Cerebellar nuclear complex (tissue), 1 donor: Measurements from ENCODE around the gene PTMS.
A peak's percentile ranks its signal among the peaks of the same experiment; 100 is the strongest.

Experiments used
- DNase-seq, 2 experiments: peaks; one replicate each; lab custom pipeline; 2025; lab: John Stamatoyannopoulos, UW

PTMS gene

DNA sequence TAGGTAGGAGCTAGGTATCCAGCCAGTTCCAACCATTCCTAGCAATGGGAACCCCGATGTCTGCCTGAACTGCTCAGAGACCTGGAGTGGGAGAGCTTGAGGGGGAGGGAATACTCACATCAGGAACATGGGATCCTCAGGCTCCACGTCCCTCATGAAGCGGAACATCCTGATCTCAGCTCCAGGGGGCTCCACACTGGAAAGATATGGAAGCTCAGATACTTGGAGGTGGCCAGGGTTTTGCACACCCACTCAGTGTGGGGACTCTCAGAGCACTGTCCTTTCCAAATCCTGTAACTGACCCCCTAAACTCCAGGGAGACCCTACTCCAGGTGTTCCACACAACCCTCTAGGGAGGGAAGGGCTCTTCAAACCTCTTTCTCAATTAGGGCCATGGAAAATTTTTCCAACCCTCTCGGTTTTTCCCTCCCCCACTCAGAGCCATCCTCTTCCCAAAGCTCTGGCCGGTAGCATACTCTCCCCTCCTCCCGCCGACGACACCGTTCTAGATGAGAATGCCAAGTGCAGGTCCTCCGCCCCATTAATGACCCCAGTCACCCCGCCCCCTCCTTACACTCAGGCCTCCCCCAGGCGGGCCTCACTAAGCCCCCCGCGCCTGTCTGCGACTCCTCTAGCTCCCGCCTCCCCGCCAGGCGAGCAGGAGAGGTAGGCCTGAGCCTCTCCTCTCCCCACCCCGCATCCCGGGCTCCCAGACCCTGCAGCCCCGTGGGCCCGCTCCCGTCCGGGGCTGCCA is 13.8 kb upstream of the PTMS start:
- no peak for DNase-seq

GRCh38 chr12:6752921-6753771 is 13.0 kb upstream of the PTMS start, which contains the start of gene MLF2:
MLF2 (minus strand) TSS chr12:6753141; CDS start chr12:6752334, 807 bp downstream.
- DNase-seq: peak; percentile 94 to 98

DNA sequence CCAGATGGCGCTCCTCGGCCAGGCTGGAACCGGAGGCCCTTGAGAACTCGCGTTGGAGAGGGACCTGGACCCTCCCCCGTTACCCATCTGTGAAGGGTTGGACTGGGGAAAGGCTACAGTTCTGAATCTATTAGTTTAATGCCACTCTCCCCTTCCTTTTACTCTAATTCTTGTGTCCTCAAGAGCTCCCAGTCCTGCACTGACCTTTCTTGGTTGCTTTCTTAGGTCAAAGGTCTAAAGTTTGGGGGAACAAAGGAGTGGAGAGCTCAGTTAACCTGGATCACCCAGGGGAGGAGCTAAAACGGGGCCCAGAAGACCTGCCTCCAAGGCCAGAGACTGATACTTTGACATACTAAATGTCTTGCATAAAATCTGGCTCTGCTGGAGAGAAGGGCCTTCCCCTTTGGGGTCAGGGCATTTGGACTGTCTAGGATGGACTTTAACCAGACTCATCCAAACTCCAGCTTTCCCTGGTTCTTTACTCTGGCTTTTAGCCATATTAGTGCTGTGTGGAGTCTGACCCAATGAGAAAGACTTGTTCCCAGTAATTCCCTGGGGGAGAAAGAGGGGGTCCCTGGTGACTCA is 12.3 kb upstream of the PTMS start:
- no peak for DNase-seq

- DNase-seq: no peak
Measured at GRCh38 chr12:6754411-6754810, 11.8 kb upstream of the PTMS start.

DNA sequence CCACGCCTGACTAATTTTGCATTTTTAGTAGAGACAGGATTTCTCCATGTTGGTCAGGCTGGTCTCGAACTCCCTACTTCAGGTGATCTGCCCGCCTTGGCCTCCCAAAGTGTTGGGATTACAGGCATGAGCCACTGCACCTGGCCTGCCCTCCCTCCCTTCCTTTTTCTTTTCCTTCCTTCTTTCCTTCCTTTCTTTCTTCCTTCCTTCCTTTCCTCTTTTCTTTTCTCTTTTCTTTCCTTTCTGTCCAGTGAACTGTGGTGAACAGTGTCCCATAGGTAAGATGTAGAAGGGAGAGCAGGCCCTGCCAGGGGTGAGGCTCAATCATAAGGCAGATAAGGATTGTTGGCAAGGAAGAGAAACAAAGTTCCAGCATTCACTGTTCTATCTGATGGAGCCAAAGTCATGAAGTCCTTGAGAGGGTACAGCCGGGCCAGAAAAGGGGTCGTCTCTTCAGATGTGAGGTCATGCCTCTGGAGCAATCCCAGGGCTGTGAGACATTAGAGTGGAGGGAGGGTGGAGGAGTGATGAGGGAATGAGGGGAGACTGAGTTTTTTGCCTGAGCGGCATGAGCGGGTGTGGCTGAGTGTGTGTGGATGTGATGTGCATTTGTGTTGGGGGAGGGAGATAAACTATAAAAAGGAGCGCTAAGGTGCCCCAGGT is 9.0 kb upstream of the PTMS start:
- DNase-seq: no peak

DNA sequence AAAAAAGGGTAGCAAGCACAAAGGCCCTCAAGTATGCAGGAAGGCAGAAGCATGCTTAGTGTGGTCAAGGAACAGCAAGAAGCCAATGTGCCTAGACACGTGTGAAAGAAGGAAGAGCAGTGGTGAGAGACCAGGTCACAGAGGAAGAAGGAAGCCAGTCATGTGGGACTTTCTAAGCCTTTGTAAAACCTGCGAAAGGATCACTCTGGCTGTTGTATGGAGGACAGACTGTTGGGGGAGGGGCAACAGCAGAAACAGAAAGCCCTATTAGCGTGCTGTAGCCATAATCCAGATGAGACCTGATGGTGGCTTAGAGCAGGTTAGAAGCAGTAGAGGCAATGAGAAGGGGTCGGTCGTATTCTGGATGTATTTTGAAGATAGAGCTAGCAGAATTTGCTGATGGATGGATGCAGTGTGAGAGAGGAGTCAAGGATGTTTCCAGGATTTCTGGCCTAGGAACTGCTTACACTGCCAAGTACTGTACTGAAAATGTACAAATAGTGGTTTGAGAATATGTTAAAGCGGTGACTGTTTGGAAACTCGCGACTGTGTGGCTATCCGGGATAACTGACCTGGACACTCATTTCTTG is 7.6 kb upstream of the PTMS start:
- no peak for DNase-seq

DNA sequence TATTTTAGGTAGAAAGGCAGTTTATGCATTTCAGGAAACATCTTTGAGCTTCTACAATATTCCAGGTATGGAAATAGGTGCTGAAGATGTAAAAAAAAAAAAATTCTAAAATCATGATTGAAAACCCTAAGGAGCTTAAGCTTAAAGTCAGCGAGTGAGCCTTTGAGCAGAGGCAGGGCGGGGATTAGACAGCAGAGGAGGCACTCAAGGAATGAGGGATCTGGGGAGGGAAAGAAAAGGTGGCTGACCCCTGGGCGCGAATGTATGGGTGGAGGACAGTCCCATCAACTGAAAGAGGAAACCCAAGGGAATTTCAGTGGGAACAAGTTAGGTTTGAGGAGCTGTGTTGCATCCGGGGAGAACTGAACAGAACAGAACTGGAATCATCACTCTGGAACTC is 6.4 kb upstream of the PTMS start:
- DNase-seq: no peak

DNA sequence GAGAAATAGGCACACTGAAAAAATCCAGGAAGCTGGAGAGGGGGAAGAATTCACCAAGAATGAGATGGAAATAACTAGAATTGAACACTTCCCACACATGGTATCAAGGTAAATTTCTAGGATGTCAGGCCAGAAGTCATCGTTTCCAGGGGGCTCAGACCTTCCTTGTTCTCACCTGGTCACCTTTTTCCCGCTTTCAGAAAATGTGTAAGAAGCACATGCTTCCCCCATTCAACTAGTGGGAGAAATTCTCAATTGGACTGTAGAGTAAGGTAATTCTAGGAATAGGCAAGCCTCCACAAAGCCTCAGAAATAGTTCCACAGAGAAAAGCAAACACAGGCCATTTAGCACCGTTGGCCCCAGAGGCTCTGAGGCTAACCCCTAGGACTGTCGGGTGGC is 2.8 kb upstream of the PTMS start:
- no peak for DNase-seq

DNA sequence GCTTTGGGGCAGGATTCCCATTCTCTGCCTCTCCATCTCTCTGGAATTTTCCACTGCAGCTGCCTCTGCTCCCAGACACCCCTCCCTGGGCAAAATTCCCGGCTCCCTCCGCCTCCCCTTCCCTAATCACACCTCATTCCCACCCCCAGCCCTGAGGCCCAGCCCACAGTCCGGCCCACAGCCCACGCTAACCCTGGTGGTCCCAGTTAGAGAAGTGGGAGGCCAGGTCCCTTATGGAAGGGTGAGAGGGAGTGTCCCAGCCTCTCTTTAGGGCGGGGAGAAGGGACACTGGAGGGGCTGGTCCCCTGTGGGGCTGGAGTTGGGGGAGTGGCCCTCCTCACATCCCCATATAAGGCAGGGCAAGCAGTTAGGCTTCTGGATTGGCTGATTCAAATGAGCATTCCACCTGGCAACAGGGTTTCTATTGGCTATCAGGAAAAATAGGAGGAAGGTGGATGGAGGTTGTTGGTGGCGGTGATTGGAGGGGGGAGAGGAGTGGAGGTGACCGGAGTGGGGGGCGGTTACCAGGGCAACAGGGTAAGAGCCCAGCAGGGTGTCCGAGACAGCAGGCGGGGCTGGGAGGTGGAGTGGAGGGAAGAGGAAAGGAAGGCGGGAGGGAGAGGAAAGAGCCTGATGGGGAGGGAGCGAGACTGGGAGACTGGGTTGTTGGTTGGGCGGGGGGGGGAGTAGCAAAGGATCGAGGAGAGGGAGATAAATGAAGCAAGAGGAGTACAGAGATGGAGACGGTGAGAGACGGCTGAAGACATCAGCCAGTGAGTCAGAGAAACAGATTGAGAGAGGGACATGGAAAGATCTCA is 1.9 kb upstream of the PTMS start:
- peak; percentile 99 to 100 for DNase-seq

DNA sequence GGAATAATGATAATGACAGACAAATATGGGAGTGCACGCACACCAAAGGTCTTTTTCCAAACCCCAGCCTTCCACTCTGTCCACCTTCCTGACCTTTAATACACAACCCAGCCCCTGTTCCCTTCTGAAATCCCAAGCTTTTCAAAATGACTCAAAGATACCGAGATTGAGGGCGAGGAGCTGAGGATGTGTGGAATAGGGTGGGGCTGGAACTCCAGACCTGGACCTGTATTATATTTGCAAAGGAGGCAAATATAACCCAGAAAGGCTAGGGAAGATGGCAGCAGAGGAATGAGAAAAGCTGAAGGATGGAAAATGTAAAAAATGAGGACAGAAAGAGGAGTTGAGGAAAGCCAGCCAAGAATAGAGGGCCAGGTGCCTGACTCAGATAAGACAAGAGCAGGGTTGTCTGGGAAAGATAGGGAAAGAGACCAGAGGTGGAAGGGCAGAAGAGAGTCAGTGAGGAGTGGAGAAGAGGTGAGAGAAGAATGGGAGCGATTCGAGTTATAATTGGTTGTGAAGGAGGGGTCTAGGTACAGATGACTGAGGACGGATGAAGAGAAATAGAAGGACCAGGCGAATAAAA is 1.0 kb upstream of the PTMS start:
- DNase-seq: peak in 1 of 2 experiments; percentile 15

DNA sequence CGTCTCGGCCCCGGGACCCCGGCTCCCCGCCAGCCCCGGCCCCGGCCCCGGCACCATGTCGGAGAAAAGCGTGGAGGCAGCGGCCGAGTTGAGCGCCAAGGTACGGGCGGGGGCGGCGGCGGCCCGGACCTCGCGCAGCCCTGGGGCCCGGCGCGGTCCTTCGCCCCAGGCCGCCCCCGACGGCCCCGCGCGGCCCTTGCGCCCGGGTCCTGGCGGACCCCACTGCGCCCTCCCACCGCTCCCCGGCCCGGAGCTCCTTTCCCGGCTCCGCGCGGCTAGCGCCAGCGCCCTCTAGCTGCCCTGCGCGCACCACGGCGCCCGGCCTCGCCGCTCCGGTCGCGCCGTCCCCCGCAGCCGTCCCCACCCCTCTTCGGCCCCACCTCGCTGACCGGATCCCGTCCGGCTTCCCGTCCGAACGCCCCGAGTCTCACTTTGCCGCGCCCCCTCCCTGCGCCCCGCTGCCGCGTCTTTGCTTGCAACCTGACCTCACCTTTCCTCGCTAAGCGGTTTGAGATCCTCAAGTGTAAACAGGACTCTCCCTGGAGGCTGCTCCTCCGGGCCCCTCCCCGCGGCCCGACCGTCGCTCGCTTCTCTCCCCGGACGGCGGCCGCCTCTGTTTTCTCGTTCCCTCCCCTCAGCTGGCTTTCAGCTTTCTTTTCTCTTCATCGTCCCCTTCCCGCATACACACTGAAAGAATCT is 637 bp downstream of the PTMS start:
- DNase-seq: peak in 1 of 2 experiments; percentile 4

- DNase-seq: peak in 1 of 2 experiments; percentile 7
Measured at GRCh38 chr12:6767353-6768319, 1.5 kb downstream of the PTMS start.

DNA sequence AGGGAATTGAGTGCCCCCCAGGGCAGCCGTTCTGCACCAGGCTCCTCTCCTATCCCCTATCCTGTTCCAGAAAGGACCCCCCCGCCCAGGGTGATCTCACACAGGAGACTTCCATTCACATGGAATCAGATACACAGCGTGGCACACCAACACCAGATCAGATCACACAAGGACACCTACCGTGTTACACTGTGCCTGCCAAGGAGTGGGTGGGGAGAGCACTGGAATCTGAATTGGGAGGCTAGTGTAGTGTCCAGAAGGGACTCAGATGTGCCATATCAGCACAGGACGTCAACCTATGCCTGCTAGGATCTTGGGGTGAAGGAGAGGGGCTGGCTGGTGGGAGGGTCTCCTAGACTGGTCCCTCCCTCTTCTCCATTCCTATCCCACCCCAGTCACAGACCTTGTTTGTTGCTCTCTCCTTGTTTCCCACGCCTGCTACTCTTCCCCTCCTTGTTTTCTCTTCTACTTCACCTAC is 2.3 kb downstream of the PTMS start:
- no peak for DNase-seq

GRCh38 chr12:6768990-6769389 is 2.8 kb downstream of the PTMS start:
- peak; percentile 17 to 30 for DNase-seq

DNA sequence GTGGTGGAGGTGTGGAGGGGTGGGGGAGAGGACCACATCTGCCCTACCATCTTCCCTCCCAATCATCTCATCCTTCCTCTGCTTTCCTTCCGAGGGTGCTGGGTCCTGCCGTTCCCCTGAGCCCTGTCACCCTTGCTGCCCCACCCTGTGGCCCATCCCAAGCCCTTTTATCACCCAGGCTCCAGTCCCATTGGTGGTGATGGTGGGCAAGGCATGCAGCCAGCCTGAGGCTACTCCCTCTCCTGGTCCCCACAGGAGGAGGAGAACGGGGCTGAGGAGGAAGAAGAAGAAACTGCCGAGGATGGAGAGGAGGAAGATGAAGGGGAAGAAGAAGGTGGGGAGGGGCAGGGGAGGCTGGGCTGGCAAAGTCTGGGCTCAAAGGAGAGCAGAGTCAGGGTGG is 3.5 kb downstream of the PTMS start:
- DNase-seq: no peak

GRCh38 chr12:6770094-6770493 is 3.9 kb downstream of the PTMS start:
- DNase-seq: no peak

GRCh38 chr12:6770600-6770999 is 4.4 kb downstream of the PTMS start:
- DNase-seq: no peak

- DNase-seq: no peak
Measured at GRCh38 chr12:6771091-6771495, 4.9 kb downstream of the PTMS start.
